Skeletal muscle tissue (tissue), 4 donors: ENCODE results near the gene ABCC2. TPM values are rescaled to one million over a fixed set of nuclear protein-coding genes. Genes with fewer than 3 reads are reported as not detected.
A peak's percentile ranks its signal among the peaks of the same experiment; 100 is the strongest.
"Not testable (repeated sequence)": the region's sequence is repeated elsewhere in the genome, so short reads cannot be mapped to it uniquely, and the experiment has no call there.

Source experiments
- H3K27ac ChIP-seq: one replicate; pipeline ENCODE4 v1.7.0; 2013; ENCODE audit warnings: mild to moderate bottlenecking, low read depth, low read length, inconsistent platforms
- H3K27me3 ChIP-seq, 3 donors: one replicate each; pipeline ENCODE4 v1.7.0; 2013; ENCODE audit warnings: low read length in 3 of 3; ENCODE audit not compliant: control insufficient read depth in 3 of 3, insufficient read depth in 3 of 3
- H3K36me3 ChIP-seq, 3 donors: one replicate each; pipeline ENCODE4 v1.7.0; 2013; ENCODE audit warnings: low read length in 3 of 3; ENCODE audit not compliant: control insufficient read depth in 3 of 3, insufficient read depth in 3 of 3
- H3K4me1 ChIP-seq, 3 donors: one replicate each; pipeline ENCODE4 v1.7.0; 2013; ENCODE audit warnings: low read length in 3 of 3, mild to moderate bottlenecking in 3 of 3; ENCODE audit not compliant: control insufficient read depth in 3 of 3, insufficient read depth in 3 of 3
- H3K4me3 ChIP-seq, 3 donors: one replicate each; pipeline ENCODE4 v1.7.0; 2013; ENCODE audit warnings: low read length in 3 of 3
- H3K9ac ChIP-seq, 3 donors: one replicate each; pipeline ENCODE4 v1.7.0; 2013; ENCODE audit warnings: low read length in 3 of 3, mild to moderate bottlenecking in 3 of 3, moderate library complexity in 2 of 3, low read depth in 1 of 3
- H3K9me3 ChIP-seq, 3 donors: one replicate each; pipeline ENCODE4 v1.7.0; 2013; ENCODE audit warnings: low read length in 3 of 3; ENCODE audit not compliant: control insufficient read depth in 3 of 3
- total RNA-seq: library from RNA; depleted of rRNA; stranded (reverse); fragments of >200 nt; gene quantifications from one replicate; pipeline ENCODE4 v1.2.3, GENCODE V29; 2014
- donor health status: Osteomylitis.

The ABCC2 gene
- total RNA-seq, 1 donor from 2014 or later, result 1.6 TPM

DNA sequence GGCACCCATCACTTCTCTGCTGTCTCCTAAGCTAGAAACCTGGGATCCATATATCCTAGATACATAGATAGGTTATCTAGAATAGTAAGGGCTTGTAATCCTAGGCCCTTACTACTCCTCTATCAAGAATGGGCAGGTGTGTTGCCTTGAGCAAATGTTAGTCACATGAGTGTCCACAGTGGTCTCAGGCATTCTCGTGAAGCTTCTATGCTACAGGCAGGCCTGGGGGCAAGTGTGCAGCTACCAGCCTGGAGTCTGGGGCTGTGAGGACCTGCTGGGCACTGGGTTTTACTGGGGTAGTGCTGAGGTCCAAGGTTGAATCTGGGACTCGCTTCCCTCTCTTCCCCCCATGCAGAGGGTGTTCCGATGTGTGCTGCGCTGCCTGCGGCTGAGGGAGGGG, 91.4 kb downstream of the ABCC2 start:
- Histone ChIP-seq H3K27ac (no peak overlapping the region), H3K36me3 (peaks cover 22 to 26% (median 23%) of the 10 kb centered on the region in 3 donors), H3K27me3 (no peaks in the 10 kb centered on the region), H3K4me3 (no peak overlapping the region), H3K9ac (no peak overlapping the region), H3K9me3 (no peaks in the 10 kb centered on the region), H3K4me1 (peaks cover 0 to 18% (median 15%) of the 10 kb centered on the region in 3 donors)

DNA sequence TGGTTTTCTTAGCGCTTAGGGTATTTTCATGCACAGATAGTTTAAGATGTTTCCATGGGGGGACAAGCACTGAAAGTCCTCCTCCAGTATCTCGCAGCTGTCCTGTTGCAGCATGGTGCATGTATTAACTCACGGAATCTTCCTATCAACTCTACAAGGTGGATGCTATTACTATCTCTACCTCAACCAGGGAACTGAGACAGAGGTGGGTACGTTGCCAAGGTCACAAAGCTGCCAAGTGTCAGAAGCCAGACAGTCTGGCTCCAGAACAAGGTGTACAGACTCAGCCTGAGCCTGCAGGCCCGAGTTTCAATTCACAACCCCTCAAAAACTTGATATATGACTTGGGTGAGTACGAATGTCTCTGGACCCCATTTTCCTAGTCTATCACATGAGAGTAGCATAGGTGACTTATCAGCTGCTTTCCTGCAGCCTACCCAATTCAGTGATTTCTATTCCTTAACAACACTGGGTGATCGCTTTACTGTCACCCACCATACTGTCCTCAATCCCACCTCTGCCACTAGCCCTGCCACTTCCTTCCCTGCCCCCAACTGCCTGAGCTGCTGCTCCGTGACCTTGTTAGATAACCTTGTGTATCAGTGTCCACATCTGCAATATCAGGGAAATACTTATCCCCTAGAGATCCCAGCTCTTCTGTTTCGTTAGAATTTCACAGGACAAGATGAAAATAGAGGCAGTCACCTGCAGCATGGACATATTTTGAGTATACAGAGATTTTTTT, 92.1 kb downstream of the ABCC2 start:
- peaks cover 24 to 31% (median 28%) of the 10 kb centered on the region in 3 donors for H3K36me3 ChIP-seq
- H3K27me3 ChIP-seq, result no peaks in the 10 kb centered on the region
- H3K4me3 ChIP-seq, result no peak overlapping the region
- H3K27ac ChIP-seq, result no peak overlapping the region
- peaks cover 0 to 18% (median 15%) of the 10 kb centered on the region in 3 donors for H3K4me1 ChIP-seq
- no peaks in the 10 kb centered on the region for H3K9me3 ChIP-seq
- peak overlapping the region in 1 of 3 donors; percentile 33 for H3K9ac ChIP-seq

DNA sequence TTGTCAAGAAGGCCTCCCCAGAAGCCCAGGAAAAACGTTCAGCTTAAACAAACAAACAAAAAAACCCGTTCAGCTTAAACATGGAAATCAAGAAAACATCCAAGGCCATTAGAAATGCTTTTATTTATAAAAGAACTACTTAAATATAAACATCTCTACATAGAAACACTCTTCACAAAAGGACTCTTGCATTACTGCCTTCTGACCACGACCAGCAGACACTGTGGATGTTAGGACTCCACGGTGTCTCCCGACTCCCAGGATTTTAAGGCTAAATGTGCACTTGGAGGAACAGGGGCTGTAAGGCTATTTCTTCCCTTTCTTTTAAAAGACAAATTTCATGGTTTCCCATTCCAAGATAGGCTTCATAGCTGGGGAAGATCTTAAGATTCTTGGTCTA, 93.0 kb downstream of the ABCC2 start:
- Histone ChIP-seq H3K27me3 (no peaks in the 10 kb centered on the region), H3K36me3 (peaks cover 31 to 41% (median 36%) of the 10 kb centered on the region in 3 donors), H3K4me3 (no peak overlapping the region), H3K9ac (no peak overlapping the region), H3K9me3 (no peaks in the 10 kb centered on the region), H3K27ac (no peak overlapping the region), H3K4me1 (peaks cover 0 to 18% (median 15%) of the 10 kb centered on the region in 3 donors)

DNA sequence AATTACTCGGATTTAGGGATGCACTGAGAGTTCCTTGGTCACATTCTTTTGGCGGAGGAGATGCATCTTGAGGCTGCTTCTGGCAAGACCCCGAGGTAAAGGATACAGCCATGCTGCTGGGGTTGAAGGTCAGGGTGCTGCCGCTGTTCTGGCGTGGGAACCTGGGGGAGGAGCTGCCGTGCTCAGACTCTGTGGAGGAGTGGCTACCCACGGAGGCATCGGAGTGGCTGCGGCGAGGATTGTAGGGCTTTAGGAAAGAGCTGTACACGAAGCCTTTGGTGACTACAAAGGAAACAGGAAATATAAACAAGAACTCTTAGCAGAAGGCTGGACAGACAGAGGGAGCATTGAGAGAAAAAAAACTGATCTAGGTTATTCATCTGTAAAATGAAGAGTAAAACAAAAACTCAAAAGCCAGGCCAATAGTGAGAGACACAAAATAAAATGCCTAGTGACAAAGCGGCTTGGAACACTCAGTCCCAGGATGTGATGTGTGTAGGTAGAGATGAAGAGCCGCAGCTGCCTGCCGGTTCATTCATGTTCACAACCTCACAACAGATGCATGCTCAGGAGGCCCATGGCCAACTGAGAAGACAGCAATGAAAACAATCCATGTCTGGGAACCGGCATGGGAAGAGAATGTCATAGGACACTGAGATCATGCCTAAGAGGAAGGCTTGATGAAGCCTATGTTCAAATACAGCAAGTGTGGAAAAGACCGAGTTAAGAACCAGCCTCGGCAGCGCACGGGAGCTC, 97.8 kb downstream of the ABCC2 start:
- peaks cover 45 to 71% (median 68%) of the 10 kb centered on the region in 3 donors for H3K36me3 ChIP-seq
- H3K9me3 ChIP-seq, result no peaks in the 10 kb centered on the region
- peaks cover 0 to 2% (median 0%) of the 10 kb centered on the region in 3 donors for H3K4me1 ChIP-seq
- H3K9ac ChIP-seq, result peak overlapping the region in 1 of 3 donors; percentile 14
- no peaks in the 10 kb centered on the region for H3K27me3 ChIP-seq
- H3K4me3 ChIP-seq, result no peak overlapping the region
- no peak overlapping the region for H3K27ac ChIP-seq

DNA sequence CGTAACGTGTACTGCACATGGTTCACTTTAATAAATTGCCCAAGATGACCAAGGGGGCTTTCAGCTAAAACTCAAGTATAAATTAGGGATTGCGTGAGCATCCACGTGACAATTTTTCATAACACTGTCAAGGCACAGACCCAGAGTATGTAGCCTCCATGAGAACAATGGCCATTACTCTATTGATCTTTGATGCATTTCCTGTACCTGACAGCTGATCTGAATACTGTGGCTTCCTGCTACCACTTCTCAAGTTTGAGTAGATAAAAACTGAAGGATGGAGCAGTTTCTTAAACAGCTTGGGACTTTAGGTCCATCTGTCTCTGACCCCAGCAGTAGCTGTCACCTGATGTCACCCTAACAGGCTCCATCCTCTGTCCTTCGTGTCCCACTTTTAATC, 98.9 kb downstream of the ABCC2 start:
- Histone ChIP-seq H3K9me3 (no peaks in the 10 kb centered on the region), H3K27ac (no peak overlapping the region), H3K4me3 (no peak overlapping the region), H3K36me3 (peaks cover 55 to 78% (median 72%) of the 10 kb centered on the region in 3 donors), H3K27me3 (no peaks in the 10 kb centered on the region), H3K9ac (no peak overlapping the region), H3K4me1 (peaks cover 0 to 2% (median 0%) of the 10 kb centered on the region in 3 donors)

DNA sequence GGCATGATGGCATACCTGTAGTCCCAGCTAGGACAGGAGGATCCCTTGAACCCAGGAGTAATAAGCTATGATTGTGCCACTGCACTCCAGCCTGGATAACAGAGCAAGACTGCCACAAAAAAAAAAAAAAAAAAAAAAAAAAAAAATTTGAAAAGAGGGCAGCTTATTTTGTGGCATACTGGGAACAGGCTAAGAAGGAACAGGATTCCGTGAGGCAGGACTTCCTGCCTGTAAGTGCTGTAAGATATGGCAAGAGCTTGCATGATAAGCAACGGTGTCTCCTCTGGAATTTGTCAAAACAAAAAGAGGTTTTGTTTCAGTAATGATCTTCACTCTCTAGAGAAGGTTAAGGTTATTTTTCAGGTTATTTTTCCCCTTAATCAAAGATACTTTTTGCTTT, 101.1 kb downstream of the ABCC2 start:
- Histone ChIP-seq H3K9me3 (no peaks in the 10 kb centered on the region), H3K27ac (no peak overlapping the region), H3K36me3 (peaks cover 39 to 66% (median 62%) of the 10 kb centered on the region in 3 donors), H3K4me1 (peaks cover 0 to 2% (median 0%) of the 10 kb centered on the region in 3 donors), H3K27me3 (no peaks in the 10 kb centered on the region), H3K4me3 (no peak overlapping the region), H3K9ac (no peak overlapping the region)

DNA sequence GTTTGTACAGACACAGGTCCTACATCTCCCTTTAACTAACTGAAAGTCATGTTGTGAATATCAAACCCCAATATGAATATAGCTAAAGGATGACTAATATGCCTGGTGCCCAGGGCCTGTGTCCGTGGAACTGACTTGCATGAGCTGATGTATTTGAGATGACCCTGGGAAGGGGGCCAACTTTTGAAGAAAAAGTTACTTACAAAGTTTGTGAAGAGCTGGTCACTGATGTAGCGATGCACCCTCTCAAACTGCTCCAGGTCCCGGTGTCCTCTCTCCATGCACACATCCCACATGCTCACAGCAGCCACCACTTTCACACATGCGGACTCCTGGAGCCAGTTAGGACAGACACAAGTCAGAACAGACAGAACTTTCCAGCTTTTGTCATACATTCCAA, 106.2 kb downstream of the ABCC2 start:
- H3K27me3 ChIP-seq, result no peaks in the 10 kb centered on the region
- no peaks in the 10 kb centered on the region for H3K9me3 ChIP-seq
- no peak overlapping the region for H3K4me3 ChIP-seq
- no peaks in the 10 kb centered on the region for H3K4me1 ChIP-seq
- no peak overlapping the region for H3K9ac ChIP-seq
- no peak overlapping the region for H3K27ac ChIP-seq
- peaks cover 28 to 38% (median 36%) of the 10 kb centered on the region in 3 donors for H3K36me3 ChIP-seq

DNA sequence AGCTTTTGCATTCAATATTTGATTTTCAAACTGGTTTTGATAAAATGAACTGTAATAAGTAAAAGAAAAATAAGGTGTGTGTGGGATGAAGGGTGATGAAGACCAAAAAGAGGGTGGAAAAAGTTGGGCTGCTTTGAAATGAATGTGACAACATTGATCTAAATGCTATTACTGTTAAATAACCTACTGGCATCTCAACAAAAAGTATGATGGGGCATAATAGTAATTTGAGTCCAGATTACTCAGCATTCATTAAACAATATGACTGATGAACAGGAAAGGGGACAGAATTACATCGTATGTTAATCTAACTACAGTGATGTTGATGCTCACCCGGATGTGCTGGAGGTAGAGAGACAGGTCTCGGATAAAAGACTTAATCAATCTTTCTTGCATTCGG, 112.2 kb downstream of the ABCC2 start:
- no peaks in the 10 kb centered on the region for H3K9me3 ChIP-seq
- H3K27ac ChIP-seq, result no peak overlapping the region
- no peak overlapping the region for H3K9ac ChIP-seq
- H3K36me3 ChIP-seq, result peaks cover 34 to 60% (median 46%) of the 10 kb centered on the region in 3 donors
- H3K27me3 ChIP-seq, result no peaks in the 10 kb centered on the region
- no peaks in the 10 kb centered on the region for H3K4me1 ChIP-seq
- H3K4me3 ChIP-seq, result no peak overlapping the region

DNA sequence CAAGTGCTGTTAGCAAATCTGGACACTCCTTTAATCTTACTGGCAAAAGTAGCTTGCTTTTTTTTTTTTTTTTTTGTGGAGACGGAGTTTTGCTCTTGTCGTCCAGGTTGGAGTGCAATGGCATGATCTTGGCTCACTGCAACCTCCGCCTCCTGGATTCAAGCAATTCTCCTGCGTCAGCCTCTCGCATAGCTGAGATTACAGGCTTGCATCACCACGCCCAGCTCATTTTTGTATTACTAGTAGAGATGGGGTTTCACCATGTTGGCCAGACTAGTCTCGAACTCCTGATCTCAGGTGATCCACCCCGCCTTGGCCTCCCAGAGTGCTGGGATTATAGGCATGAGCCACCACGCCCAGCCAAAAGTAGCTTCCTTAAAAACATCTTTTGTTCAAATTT, 112.6 kb downstream of the ABCC2 start:
- not testable (repeated sequence) for H3K9ac ChIP-seq, H3K4me1 ChIP-seq, H3K27me3 ChIP-seq, H3K4me3 ChIP-seq, H3K9me3 ChIP-seq, H3K27ac ChIP-seq
- peaks cover 34 to 61% (median 46%) of the 10 kb centered on the region in 3 donors for H3K36me3 ChIP-seq

DNA sequence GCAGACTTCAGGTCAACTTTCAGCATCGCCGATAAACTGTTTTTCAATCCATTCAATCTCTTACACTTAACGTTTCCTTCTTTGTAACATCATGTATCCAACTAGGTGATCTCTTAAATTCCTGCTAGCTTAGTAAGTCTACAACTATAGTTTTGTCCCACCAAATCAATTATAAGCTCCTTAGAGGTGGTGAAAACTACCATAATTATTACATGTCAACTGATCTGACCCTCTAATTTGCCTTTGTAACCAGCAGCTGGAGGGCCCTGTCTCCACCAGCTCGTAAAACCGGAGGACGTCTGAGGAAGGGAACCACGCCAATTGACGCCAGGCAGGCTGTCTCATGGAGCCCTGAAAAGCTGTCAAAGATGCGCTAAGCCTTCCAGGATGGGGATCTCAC, 113.4 kb downstream of the ABCC2 start:
- H3K9ac ChIP-seq, result no peak overlapping the region
- no peaks in the 10 kb centered on the region for H3K9me3 ChIP-seq
- H3K4me1 ChIP-seq, result no peaks in the 10 kb centered on the region
- no peaks in the 10 kb centered on the region for H3K27me3 ChIP-seq
- no peak overlapping the region for H3K27ac ChIP-seq
- H3K4me3 ChIP-seq, result no peak overlapping the region
- peaks cover 31 to 61% (median 46%) of the 10 kb centered on the region in 3 donors for H3K36me3 ChIP-seq
